AG09309 (cell line): ENCODE measurements around the gene MUC4.
"Not testable (repeated sequence)": the region's sequence is repeated elsewhere in the genome, so short reads cannot be mapped to it uniquely, and the experiment has no call there.

Experiments
- DNase-seq: peaks from one replicate; pipeline ENCODE4 v3.0.0-alpha.2; 2010; ENCODE audit warnings: low read depth
- H3K4me3 ChIP-seq: 2 replicates; pipeline ENCODE4 v1.5.1; 2011; ENCODE audit warnings: mild to moderate bottlenecking, low read depth, low read length, moderate library complexity; ENCODE audit not compliant: control insufficient read depth
- CTCF ChIP-seq: IDR thresholded peaks from 2 replicates; pipeline ENCODE4 v1.5.1; 2011; ENCODE audit warnings: mild to moderate bottlenecking, low read depth, low read length, inconsistent platforms; ENCODE audit not compliant: insufficient read depth, control insufficient read depth; ENCODE audit errors: missing control alignments

Gene MUC4

GRCh38 chr3:195834675-195835583 is 23.2 kb upstream of the MUC4 start:
- TF ChIP-seq CTCF, result no peak
- no peak for DNase-seq
- H3K4me3 ChIP-seq, result no peak overlapping the region

DNA sequence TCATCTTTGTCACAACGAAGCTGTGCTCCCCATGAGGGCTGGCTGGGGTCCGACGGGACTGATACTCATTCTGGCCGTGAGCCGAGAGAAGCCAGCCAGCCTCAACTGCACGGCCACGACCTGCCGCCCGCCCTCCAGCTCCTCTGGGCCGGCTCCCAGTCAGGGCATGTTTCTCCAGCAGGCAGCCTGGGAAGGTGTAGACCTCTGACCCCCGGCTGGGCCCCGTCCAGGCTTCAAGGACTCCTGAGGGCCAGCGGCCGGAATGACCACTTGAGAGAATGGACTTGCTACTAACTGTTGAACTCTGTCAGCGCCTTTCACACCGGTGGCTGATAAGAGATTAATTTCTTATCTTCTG is 18.1 kb upstream of the MUC4 start:
- no peak for TF ChIP-seq CTCF
- no peak overlapping the region for H3K4me3 ChIP-seq
- no peak for DNase-seq

- no peak for TF ChIP-seq CTCF
- no peak overlapping the region for H3K4me3 ChIP-seq
- no peak for DNase-seq
Observed at GRCh38 chr3:195828762-195829161, 17.0 kb upstream of the MUC4 start.

DNA sequence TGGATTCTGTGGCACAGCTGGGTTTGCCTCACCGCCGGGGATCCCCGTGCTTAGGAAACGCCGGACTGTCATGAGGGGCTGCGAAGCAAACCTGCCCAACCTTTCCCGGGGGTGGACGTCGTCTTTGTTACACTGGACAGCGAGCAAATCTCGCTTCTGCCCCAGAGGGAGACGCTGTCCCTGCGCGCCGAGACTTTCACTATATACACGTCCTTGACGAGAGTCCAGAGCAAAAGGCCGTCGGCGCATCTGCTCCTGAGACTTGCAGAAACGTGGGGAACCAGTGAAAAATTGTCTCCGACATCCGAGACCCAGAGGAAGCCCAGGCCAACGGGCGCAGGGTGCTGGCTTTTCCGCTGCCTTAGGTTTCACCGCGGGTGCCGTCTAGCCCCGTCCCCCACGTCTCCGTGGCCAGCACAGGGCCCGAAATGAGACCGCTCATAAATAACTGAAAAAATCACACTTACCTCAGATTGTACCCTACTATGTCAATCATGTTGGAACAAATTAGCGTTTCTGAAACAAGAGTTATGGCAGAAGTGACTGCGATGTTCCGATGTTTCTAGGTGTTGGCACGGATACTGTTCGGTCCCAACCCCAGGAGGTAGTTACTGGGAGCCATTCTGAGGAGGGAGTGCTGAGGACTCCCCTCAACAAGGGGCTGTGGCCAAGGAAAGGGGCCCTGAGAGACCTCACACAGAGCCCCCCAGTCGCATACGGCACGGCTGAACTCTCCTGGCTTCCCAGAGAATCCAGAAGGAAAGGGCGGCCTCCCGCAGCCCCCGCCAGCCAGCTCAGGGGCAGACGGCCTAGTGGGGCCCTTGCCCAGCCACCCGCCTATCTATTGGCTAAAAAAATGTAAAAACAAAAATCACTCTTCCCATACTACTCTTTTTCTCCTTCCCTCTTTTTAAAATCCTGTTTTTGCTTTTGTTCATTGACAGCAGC is 14.4 kb upstream of the MUC4 start:
- no peak overlapping the region for H3K4me3 ChIP-seq
- DNase-seq, result no peak
- no peak for TF ChIP-seq CTCF

DNA sequence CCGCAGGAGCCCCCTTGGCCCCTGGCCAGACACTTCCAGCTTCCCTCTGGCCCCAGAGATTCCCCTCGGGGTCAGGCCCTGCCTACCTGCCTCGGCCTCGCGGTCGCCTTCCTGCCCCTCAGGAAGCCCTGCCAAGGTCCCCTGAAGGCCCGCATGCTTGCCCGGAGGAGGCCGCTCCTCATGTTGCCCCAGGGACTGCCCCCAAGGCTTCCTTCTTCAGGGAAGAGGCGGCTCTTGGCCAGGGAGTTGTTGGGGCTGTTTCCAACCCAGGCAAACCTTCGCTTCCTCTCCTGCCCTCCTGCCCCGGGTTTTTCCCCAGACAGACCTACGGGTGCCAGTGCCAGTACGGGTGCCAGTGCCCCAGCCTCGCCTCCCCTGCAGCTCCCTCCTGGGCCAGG is 13.5 kb upstream of the MUC4 start:
- H3K4me3 ChIP-seq, result no peak overlapping the region
- no peak for DNase-seq
- no peak for TF ChIP-seq CTCF

GRCh38 chr3:195824425-195825190 is 12.9 kb upstream of the MUC4 start:
- DNase-seq, H3K4me3 ChIP-seq: not testable (repeated sequence)
